Ramos (cell line): ENCODE results near the gene TNFRSF14.
"Not testable (repeated sequence)": the region's sequence is repeated elsewhere in the genome, so short reads cannot be mapped to it uniquely, and the experiment has no call there.

Experiments
- in situ Hi-C: fragments of 300-500 bp; cut with MboI; formaldehyde crosslinking; loops from one replicate; pipeline ENCODE4 v1.14.3; 2022; ENCODE audit warnings: low sequenced_read_pairs; ENCODE audit not compliant: unreplicated experiment

TNFRSF14 gene

GRCh38 chr1:2550309-2550861 lies 5.8 kb upstream of the TNFRSF14 start:
- in situ Hi-C loops = not testable (repeated sequence)

DNA sequence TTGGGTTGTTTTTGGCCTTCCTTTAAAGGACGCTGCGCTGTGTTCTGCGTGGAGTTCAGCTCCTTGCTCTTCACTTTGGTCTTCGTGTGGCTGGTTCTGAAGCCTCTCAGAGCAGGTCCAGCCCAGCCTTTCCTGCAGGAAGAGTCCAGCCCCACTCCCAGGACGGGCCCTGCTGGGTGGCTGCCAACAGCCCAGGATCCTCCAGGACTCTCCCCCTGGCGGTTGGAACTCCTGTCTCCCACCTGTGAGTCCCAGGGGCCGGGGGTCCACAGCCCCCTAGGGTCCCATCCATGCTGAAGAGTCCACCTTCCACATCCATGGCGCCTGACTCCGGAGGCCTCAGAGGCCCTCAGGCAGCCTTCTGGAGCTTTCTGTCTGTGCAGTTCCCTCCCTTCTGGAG lies 4.6 kb upstream of the TNFRSF14 start:
- in situ Hi-C loops = not testable (repeated sequence)

DNA sequence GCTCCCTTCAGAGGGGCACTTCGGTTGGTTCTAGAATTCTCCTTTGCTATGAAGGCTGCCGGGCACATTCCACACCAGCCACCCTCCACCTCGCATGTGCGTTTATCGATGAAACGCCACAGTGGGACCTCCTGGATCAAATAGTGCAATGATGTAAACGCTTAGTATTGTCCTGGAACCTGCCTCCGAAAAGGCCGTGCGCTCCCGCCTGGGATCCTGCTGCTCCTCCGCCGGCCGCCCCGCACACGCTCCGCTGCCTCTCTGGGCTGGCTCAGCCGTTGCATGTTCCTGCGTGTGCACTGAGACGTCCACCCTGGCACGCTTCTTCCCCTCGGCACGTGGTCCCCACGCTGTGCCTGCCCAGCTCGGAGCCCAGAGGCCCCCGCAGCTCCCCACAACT lies 4.0 kb upstream of the TNFRSF14 start:
- in situ Hi-C loops = no loop called here

- in situ Hi-C loops = not testable (repeated sequence)
These were observed 3.1 kb upstream of the TNFRSF14 start for GRCh38 chr1:2553076-2553475.

DNA sequence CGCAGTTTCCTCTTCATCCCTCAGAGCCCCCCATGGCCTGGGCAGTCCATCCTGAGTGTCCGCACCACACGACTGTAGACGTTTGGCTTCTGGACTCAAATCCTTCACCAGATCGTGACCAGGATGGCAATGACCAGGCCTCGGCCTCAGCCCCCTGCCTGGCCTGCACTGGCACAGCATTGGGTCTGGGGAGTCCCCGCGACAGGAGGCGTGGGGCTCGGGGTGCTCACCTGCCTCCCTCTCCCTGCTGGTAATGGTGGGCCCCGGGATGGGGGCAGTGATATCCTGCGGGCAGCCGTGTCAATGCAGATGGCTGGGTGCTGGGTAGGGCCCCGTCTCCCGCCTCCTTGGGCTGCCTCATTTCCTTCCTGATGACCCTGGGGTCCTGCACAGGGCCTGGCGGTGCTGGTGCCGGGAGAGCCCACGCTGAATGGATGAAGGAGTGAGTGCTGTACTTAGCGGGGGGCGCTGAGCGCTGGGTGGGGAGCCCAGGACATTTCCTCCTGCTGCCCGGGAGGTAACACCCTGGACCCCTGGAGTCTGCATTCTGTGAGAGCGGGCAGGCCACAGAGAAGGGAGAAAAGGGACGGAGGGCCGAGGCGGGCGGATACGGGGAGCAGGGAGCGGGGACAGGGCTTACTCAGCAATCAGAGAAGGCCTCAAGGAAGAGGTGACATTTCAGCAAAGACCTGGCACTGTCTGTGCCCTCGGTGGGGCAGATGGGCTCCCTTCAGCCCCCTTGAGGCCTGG lies 2.1 kb upstream of the TNFRSF14 start:
- in situ Hi-C loops = no loop called here

GRCh38 chr1:2554621-2555387 lies 1.4 kb upstream of the TNFRSF14 start:
- in situ Hi-C loops = no loop called here

GRCh38 chr1:2555634-2556276 lies 416 bp upstream of the TNFRSF14 start:
- in situ Hi-C loops = no loop called here

DNA sequence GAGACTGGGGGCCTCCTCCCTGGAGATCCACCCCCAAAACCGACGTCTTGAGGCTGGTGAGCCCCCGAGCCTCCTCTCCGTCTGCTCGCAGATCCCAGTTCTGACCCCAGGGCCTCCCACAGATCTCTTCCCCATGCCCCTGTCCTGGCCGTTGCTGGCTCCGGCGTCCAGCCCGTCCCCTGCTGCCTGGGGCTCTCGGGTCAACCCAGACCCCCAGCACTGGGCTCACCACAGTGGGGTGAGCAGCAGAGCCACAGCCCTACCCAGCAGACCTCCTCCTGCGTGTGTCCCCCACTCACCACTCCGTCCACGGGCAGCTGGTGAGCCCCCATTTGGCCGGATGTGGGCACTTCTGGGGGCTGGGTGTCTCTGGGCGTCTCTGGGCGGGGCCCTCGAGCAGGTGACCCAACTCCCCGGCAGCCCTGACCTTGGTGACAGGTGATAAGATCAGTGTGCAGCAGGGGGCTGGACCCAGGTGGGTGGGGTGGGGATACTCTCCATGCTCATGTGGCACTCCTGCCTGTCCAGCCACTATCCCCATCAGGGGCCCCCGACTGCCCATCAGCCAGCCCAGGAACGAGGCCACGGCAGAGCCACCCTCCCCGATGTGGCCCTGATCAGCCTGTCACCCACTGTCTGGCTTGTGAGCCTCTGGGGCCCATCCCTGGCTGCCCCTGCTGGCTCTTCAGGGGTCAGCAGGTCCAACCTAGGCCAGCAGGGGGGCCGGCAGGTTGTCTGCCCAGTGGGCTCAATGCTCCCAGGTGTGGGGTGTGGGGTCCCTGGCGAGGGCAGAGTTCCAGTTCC lies 709 bp downstream of the TNFRSF14 start:
- in situ Hi-C loops = no loop called here

DNA sequence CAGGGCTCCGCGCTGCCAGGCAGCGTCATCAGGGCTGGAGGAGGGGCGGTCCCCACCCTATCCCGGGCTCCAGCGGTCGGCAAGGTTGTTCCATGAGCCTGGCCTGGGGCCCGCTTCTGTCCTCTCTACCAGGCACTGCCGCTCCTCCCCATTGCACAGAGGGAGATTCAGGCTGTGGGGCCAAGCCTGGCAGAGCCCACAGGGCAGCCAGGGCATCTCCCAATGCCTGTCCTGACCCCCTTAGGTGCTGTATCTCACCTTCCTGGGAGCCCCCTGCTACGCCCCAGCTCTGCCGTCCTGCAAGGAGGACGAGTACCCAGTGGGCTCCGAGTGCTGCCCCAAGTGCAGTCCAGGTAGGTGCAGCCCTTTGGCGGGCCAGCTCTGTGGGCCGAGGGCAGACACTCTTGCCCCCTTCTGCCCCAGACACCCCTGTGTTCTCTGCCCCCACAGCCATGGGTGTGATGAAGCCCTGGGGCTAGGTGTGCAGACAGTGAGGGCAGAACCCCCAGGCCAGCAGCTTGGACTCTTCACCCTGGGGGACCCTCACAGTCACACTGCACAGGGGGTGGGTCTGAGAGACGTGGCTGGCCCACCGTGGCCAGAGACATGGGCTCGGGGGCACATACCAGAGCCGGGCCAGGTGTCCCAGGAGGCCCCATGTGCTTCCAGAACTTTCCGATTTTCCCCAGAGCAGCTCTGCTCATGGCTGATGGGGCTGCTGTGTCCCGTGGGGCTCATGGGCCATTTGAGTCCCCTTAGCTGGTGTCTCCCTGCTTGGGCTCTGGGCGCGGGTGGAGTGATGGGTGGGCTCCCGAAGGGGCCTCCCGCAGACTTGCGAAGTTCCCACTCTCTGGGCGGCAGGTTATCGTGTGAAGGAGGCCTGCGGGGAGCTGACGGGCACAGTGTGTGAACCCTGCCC lies 1.6 kb downstream of the TNFRSF14 start:
- in situ Hi-C loops = no loop called here

DNA sequence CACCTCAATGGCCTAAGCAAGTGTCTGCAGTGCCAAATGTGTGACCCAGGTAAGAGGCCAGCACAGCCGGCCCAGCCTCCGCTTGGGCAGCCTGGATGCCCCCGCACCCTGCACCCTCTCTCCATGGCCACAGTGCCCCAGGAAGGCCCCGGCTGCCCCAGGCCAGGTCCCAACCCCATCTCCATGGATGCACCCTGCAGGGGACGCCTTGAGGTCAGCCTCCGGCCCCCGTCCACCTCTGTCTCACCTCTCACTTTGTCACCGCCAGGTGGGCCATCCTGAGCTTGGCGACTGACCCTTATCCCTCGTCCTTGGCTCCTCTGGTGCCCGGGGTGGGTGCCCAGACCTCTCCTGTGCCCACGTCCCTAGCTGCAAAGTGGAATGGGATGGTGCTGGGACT lies 2.2 kb downstream of the TNFRSF14 start:
- in situ Hi-C loops = no loop called here

GRCh38 chr1:2558861-2559260 lies 2.7 kb downstream of the TNFRSF14 start:
- in situ Hi-C loops = no loop called here

DNA sequence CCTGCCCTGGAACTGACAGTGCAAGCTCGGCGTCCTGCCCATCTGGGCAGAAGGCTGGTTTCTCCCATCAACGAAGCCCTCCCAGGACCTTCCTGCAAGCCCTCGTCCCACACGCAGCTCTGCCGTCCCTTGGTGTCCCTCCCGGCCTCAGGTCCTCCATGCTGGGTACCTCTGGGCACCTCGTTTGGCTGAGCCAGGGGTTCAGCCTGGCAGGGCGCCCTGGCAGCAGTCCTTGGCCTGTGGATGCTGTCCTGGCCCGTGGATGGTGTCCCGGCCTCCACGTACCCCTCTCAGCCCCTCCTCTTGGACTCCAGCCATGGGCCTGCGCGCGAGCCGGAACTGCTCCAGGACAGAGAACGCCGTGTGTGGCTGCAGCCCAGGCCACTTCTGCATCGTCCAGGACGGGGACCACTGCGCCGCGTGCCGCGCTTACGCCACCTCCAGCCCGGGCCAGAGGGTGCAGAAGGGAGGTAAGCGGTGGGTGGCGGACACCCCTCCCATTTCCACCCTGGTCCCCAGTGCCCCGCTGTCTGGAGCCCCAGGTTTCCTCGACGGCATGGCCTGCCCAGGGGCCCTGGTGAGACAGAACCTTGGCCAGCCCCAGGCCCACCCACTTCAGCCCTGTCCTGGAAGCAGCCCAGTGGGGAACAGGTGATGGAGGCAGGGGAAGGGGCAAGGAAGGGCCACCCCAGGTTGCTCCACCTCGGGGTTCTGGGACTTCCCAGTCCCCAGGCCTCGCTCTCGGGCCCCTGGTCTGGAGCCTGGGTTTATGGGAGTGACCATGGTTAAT lies 3.5 kb downstream of the TNFRSF14 start:
- in situ Hi-C loops = no loop called here

- in situ Hi-C loops = no loop called here
These were observed 4.3 kb downstream of the TNFRSF14 start for GRCh38 chr1:2560299-2561073.

DNA sequence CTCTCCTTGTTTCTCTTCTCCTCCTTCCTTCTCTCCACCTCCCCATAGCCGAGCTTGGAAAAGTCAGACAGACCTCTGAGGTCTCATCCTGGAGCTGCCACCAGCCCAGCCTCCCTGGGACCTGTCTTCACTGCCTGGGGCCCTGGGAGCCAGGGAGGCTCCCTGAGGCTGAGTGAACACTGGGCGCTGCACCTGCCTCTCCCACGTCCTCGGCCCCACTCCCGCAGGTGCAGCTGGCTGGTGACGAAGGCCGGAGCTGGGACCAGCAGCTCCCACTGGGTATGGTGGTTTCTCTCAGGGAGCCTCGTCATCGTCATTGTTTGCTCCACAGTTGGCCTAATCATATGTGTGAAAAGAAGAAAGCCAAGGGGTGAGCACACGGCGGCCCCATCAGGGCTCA lies 5.3 kb downstream of the TNFRSF14 start:
- in situ Hi-C loops = no loop called here

GRCh38 chr1:2561898-2562895 lies 6.0 kb downstream of the TNFRSF14 start:
- in situ Hi-C loops = no loop called here

DNA sequence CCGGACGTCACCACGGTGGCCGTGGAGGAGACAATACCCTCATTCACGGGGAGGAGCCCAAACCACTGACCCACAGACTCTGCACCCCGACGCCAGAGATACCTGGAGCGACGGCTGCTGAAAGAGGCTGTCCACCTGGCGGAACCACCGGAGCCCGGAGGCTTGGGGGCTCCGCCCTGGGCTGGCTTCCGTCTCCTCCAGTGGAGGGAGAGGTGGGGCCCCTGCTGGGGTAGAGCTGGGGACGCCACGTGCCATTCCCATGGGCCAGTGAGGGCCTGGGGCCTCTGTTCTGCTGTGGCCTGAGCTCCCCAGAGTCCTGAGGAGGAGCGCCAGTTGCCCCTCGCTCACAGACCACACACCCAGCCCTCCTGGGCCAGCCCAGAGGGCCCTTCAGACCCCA lies 7.0 kb downstream of the TNFRSF14 start:
- in situ Hi-C loops = no loop called here
